ENCODE data around the gene PRELID3B. TPM values are rescaled to one million over a fixed set of nuclear protein-coding genes. Genes with fewer than 3 reads are reported as not detected.

Gene PRELID3B
- polyA plus RNA-seq, 1 donor = 75.6 TPM

DNA sequence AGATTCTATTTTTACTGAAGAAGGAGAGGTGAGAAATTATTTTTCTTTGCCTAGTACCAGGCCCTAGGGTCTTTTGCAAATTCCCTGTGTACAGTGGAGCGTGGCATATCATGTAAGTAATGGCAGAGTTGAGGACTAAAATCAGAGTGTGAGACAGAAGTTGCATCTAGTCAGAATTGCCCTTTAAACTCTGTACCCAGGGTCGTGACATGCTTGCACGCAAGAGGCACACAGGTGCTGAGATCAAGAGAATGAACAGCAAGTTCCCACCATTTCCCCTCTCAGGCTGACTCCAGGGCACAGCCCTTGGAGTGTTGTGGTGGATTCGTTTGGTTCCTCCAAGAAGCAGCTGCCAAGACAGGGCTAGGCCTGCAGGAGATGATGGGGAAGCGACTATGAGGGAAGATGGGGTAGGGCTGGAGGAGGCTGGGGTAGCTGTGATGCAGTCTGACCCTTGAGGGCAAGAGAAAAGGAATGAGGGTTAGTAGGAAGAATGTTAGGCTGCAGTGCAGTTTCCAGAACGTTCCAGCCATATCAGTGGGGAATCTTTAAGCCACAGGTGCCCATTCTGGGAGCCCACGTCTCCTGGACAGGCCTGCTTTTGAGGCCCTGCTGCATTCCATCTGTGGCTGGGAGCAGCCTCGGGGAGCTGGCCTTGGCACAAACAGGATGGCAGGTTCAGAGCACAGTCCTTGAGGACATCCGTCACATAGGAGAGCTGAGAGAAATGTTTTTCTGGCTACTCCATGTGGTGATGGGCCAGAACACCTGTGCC is 54.6 kb downstream of the PRELID3B start:
- Histone ChIP-seq H3K9me3 (ENCODE audit: control insufficient read depth, low read depth, low read length) (no peaks in the 10 kb centered on the region), H3K36me3 (ENCODE audit: control insufficient read depth, insufficient read depth, low read length) (peaks cover 69% of the 10 kb centered on the region), H3K4me3 (ENCODE audit: low read length) (no peak overlapping the region), H3K4me1 (ENCODE audit: control insufficient read depth, insufficient read depth, low read length) (no peaks in the 10 kb centered on the region), H3K27me3 (ENCODE audit: control insufficient read depth, insufficient read depth, low read length) (no peaks in the 10 kb centered on the region), H3K27ac (ENCODE audit: low read length) (no peak overlapping the region)
- no CpG with 5 or more reads among the region's 9 CpGs for WGBS (ENCODE audit: insufficient coverage, low lambda C conversion rate)
- DNase-seq = no peak

DNA sequence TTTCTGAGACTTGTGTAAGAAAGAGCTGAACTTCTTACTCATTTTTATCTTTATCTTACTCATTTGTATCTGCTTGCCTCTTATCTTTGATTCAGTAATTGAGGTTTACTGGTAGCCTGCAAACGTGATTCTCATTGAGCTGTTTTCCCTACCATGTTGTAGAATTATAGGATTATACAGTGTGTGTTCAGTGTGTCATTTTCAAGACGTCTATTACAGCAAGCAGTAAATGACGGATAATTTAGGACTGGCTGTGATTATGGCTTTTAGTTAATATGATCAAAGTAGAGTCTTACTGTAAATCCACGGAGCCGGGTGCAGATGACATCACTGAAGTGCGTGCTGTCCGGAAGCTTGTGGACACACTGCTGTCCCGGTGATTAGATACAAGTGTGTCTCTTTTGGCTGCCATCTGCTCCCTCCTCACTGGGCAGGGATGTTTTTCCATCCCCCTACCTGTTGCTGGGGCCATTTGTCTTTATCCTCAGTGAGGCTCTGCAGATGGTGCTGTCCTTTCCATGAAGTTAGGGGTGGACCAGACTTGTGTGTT is 55.5 kb downstream of the PRELID3B start:
- Histone ChIP-seq H3K9me3 (ENCODE audit: control insufficient read depth, low read depth, low read length) (no peaks in the 10 kb centered on the region), H3K4me1 (ENCODE audit: control insufficient read depth, insufficient read depth, low read length) (peaks cover 4% of the 10 kb centered on the region), H3K27me3 (ENCODE audit: control insufficient read depth, insufficient read depth, low read length) (no peaks in the 10 kb centered on the region), H3K4me3 (ENCODE audit: low read length) (no peak overlapping the region), H3K27ac (ENCODE audit: low read length) (no peak overlapping the region), H3K36me3 (ENCODE audit: control insufficient read depth, insufficient read depth, low read length) (peaks cover 60% of the 10 kb centered on the region)
- 70% methylated on average over 3 of the region's 8 CpGs for WGBS (ENCODE audit: insufficient coverage, low lambda C conversion rate)
- no peak for DNase-seq

DNA sequence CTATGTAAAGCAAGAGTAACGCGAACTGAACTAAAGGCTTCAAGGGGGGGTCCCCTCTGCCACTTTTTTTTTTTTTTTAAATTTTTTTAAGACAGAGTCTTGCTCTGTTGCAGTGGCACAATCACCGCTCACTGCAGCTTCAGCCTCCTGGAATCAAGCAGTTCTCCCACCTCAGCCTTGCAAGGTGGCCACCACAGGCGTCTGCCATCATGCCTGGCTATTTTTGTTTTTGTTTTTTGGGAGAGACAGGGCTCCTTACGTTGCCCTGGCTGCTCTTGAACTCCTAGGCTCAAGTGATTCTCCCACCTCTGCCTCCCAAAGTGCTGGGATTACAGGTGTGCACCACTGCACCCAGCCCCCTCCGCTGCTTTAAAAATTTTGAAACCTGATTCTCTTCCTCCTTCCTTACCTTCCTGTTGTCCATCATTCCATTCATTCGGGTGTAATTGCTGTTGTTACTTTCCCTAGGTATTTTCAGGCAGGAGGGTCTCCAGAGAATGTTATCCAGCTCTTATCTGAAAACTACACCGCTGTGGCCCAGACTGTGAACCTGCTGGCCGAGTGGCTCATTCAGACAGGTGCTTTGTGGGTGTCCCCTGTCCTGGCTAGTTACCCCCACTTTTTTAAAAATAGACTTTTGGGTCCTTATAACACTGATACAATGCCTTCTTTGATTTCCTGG is 56.2 kb downstream of the PRELID3B start:
- DNase-seq = no peak
- Histone ChIP-seq H3K36me3 (ENCODE audit: control insufficient read depth, insufficient read depth, low read length) (peaks cover 55% of the 10 kb centered on the region), H3K27ac (ENCODE audit: low read length) (no peak overlapping the region), H3K4me1 (ENCODE audit: control insufficient read depth, insufficient read depth, low read length) (peaks cover 4% of the 10 kb centered on the region), H3K9me3 (ENCODE audit: control insufficient read depth, low read depth, low read length) (no peaks in the 10 kb centered on the region), H3K4me3 (ENCODE audit: low read length) (no peak overlapping the region), H3K27me3 (ENCODE audit: control insufficient read depth, insufficient read depth, low read length) (no peaks in the 10 kb centered on the region)
- WGBS (ENCODE audit: insufficient coverage, low lambda C conversion rate) = 100% methylated on average over 1 of the region's 9 CpGs

DNA sequence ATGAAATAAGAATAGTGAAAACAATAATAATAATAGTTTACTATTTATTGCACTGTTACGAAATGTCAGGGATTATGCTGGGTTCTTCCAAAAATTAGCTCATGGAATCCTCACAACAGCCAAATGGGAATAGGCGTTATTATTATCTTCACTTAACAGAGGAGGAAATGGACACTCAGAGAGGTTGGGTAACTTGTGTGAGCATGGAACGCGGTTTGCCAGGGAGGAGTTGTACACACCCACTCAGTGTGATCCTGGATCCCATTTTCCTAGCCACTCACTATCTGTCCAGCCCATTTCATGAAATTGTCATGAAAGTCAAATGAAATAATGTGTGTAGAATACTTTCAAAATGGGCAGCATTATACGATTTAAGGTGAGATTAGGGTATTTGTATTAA is 56.9 kb downstream of the PRELID3B start:
- Histone ChIP-seq H3K36me3 (ENCODE audit: control insufficient read depth, insufficient read depth, low read length) (peaks cover 48% of the 10 kb centered on the region), H3K27me3 (ENCODE audit: control insufficient read depth, insufficient read depth, low read length) (no peaks in the 10 kb centered on the region), H3K4me3 (ENCODE audit: low read length) (no peak overlapping the region), H3K4me1 (ENCODE audit: control insufficient read depth, insufficient read depth, low read length) (peaks cover 4% of the 10 kb centered on the region), H3K9me3 (ENCODE audit: control insufficient read depth, low read depth, low read length) (no peaks in the 10 kb centered on the region), H3K27ac (ENCODE audit: low read length) (no peak overlapping the region)
- WGBS (ENCODE audit: insufficient coverage, low lambda C conversion rate) = no CpG with 5 or more reads among the region's 5 CpGs
- DNase-seq = no peak

DNA sequence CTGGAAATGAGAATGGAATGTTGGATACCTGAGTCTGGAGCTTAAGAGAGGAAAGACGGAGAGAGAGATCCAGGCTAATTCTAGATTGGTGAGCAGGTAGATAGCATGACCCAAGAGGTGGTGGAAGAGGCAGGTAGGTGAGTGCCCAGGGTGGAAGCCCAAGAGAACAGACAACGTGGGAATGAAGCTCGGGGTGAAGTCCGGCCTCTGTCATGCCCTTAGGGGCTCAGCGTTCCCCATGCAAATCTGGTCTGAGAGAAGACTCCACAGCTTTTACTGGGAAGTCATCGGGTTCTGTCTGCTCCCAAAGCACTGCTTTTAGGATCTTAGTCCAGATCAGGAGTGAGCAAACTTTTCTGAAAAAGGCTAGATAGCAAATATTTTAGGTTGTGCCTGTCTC is 57.9 kb downstream of the PRELID3B start:
- Histone ChIP-seq H3K27ac (ENCODE audit: low read length) (no peak overlapping the region), H3K4me3 (ENCODE audit: low read length) (no peak overlapping the region), H3K4me1 (ENCODE audit: control insufficient read depth, insufficient read depth, low read length) (peaks cover 4% of the 10 kb centered on the region), H3K27me3 (ENCODE audit: control insufficient read depth, insufficient read depth, low read length) (no peaks in the 10 kb centered on the region), H3K9me3 (ENCODE audit: control insufficient read depth, low read depth, low read length) (no peaks in the 10 kb centered on the region), H3K36me3 (ENCODE audit: control insufficient read depth, insufficient read depth, low read length) (peaks cover 39% of the 10 kb centered on the region)
- WGBS (ENCODE audit: insufficient coverage, low lambda C conversion rate) = 100% methylated on average over 1 of the region's 6 CpGs
- DNase-seq = no peak

Other genes with a start within 250 kb of the PRELID3B start
- 0.40 TPM for gene GNAS-AS1, start 191.9 kb downstream of the PRELID3B start, polyA plus RNA-seq
- 930 TPM for gene GNAS, start 190.1 kb downstream of the PRELID3B start, polyA plus RNA-seq
- gene NELFCD, start 61.5 kb downstream of the PRELID3B start, polyA plus RNA-seq = 82.0 TPM
- 89.9 TPM for gene CTSZ, start 35.5 kb downstream of the PRELID3B start, polyA plus RNA-seq
- gene TUBB1, start 23.4 kb downstream of the PRELID3B start, polyA plus RNA-seq = 0.52 TPM
- 115 TPM for gene ATP5F1E, start 10.5 kb downstream of the PRELID3B start, polyA plus RNA-seq
- gene ZNF831, start 121.0 kb upstream of the PRELID3B start, polyA plus RNA-seq = 0.31 TPM

Data from large intestine (tissue), 3 donors.